Panc1 (cell line): ENCODE data around the gene MTHFD1L. TPM values are rescaled to one million over a fixed set of nuclear protein-coding genes. Genes with fewer than 3 reads are reported as not detected.
A peak's percentile ranks its signal among the peaks of the same experiment; 100 is the strongest.

Experiments used
- ATAC-seq: fragments of 200-7000 bp; cut with Tn5 transposase; 2 replicates; pipeline ENCODE4 v1.9.1; 2020; ENCODE audit warnings: mild to moderate bottlenecking, moderate library complexity
- BruUV-seq: library from RNA; stranded (reverse); fragments of 400-500 nt; replicated peaks from 2 replicates; lab custom pipeline; 2021; lab: Mats Ljungman, UMichigan
- CTCF ChIA-PET: fragments of 300-600 bp; sonication (Branson Sonifier 250); formaldehyde crosslinking; loops from one replicate; lab custom pipeline; 2022; ENCODE audit warnings: antibody characterized with exemption; lab: Charles Lee
- POLR2A ChIA-PET: fragments of 300-600 bp; sonication (Branson Sonifier 250); formaldehyde crosslinking; loops from one replicate; lab custom pipeline; 2022; ENCODE audit warnings: antibody characterized with exemption; lab: Charles Lee
- DNase-seq: peaks from one replicate; pipeline ENCODE4 v3.0.0-alpha.2; 2010; ENCODE audit warnings: low read depth, low spot score
- H3K27ac ChIP-seq: 2 replicates; pipeline ENCODE4 v1.5.1; 2011; ENCODE audit warnings: mild to moderate bottlenecking, low read length, inconsistent platforms
- H3K27me3 ChIP-seq: fragments of 200-500 bp; sonication (Bioruptor generic); 2 replicates; pipeline ENCODE4 v1.6.0; 2014; ENCODE audit warnings: low read length, inconsistent platforms; ENCODE audit not compliant: control insufficient read depth, insufficient read depth
- H3K36me3 ChIP-seq: fragments of 200-500 bp; sonication (Bioruptor generic); 2 replicates; pipeline ENCODE4 v1.5.1; 2014; ENCODE audit warnings: inconsistent platforms, mild to moderate bottlenecking, low read length, moderate library complexity; ENCODE audit not compliant: control insufficient read depth, insufficient read depth
- H3K4me1 ChIP-seq: 2 replicates; pipeline ENCODE4 v1.5.1; 2011; ENCODE audit warnings: inconsistent platforms, mild to moderate bottlenecking, low read length, moderate library complexity; ENCODE audit not compliant: control insufficient read depth, insufficient read depth
- H3K4me3 ChIP-seq, 2 experiments: 2 replicates each; pipeline ENCODE4 v1.5.1; 2011 to 2012; ENCODE audit warnings: low read depth in 2 of 2, low read length in 2 of 2, mild to moderate bottlenecking in 2 of 2, inconsistent platforms in 1 of 2, moderate library complexity in 1 of 2
- H3K9me3 ChIP-seq: fragments of 200-500 bp; sonication (Bioruptor generic); 2 replicates; pipeline ENCODE4 v1.5.1; 2014; ENCODE audit warnings: low read depth, mild to moderate bottlenecking, inconsistent platforms, low read length, moderate library complexity; ENCODE audit not compliant: control insufficient read depth, insufficient read depth
- CTCF ChIP-seq: fragments of 450-650 bp; IDR thresholded peaks from 2 replicates; pipeline ENCODE4 v1.5.1; 2017; ENCODE audit warnings: mild to moderate bottlenecking
- POLR2AphosphoS5 ChIP-seq: IDR thresholded peaks from 2 replicates; pipeline ENCODE4 v1.6.1; 2012; ENCODE audit warnings: mild to moderate bottlenecking, low read depth, low read length, moderate library complexity
- SIN3A ChIP-seq: IDR thresholded peaks from 2 replicates; pipeline ENCODE4 v1.6.1; 2012; ENCODE audit warnings: low read depth, mild to moderate bottlenecking, low read length, moderate library complexity, borderline replicate concordance; ENCODE audit not compliant: insufficient read depth
- TCF7L2 ChIP-seq: IDR thresholded peaks from 2 replicates; pipeline ENCODE4 v1.6.1; 2011; ENCODE audit warnings: mild to moderate bottlenecking, low read depth, low read length, inconsistent platforms
- in situ Hi-C: cut with HindIII; loops from 2 replicates; pipeline ENCODE4 v1.10.0; 2016; ENCODE audit warnings: low sequenced_read_pairs, low pct_unique_long_range_greater_than_20kb
- intact Hi-C: fragments of 100-400 bp; cut with micrococcal nuclease; formaldehyde crosslinking; loops from one replicate; pipeline ENCODE4 v1.10.0; 2022; ENCODE audit not compliant: unreplicated experiment
- total RNA-seq: library from RNA; stranded (reverse); gene quantifications from one replicate; pipeline ENCODE4 v1.2.1, GENCODE V29; 2021; ENCODE audit not compliant: unreplicated experiment
- TF ChIP-seq, protein P1 (sequence below), 2 experiments: IDR thresholded peaks; 2 replicates each; pipeline ENCODE4 v1.6.1; 2011 to 2012; ENCODE audit warnings: low read depth in 2 of 2, control low read depth in 1 of 2, low read length in 1 of 2, mild to moderate bottlenecking in 1 of 2, moderate library complexity in 1 of 2; ENCODE audit not compliant: insufficient read depth in 1 of 2

MTHFD1L gene
- total RNA-seq, 1 experiment from 2014 or later: 76.2 TPM

GRCh38 chr6:150981669-150982068 lies 116.2 kb downstream of the MTHFD1L start:
- Histone ChIP-seq H3K9me3 (no peaks in the 10 kb centered on the region), H3K27me3 (no peaks in the 10 kb centered on the region), H3K27ac (no peak overlapping the region), H3K4me1 (no peaks in the 10 kb centered on the region), H3K4me3 (no peak overlapping the region), H3K36me3 (no peaks in the 10 kb centered on the region)
- ChIA-PET CTCF (no interaction called here), POLR2A (no interaction called here)
- intact Hi-C loops: no loop called here
- TF ChIP-seq TCF7L2: no peak
- TF ChIP-seq SIN3A: no peak
- no TSS peak for BruUV-seq
- no peak for ATAC-seq
- DNase-seq: no peak
- in situ Hi-C loops: no loop called here

DNA sequence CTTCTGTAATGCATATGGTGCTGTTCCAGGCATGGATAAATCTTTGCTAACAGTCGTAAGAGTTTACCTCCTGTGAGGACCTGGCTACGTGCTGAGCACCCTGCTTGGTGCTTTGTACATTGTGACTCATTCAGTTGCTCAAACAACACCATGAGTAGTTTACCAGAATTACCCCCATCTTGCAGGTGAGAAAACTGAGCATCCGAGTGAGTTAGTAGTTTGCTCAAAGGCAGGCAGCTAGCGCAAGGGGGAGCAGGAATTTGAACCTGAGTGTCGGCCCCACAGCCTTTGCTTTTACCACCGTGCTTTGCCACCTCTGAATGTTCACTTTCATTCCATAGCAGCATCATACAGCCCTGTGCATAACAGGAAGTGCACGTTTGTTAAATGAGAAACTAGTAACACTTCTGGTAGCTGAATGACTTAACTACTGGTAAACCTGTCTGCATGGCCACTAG lies 121.9 kb downstream of the MTHFD1L start:
- ATAC-seq (peak; percentile 89), DNase-seq (peak; percentile 66)
- BruUV-seq: no TSS peak
- CTCF ChIA-PET: no interaction called here
- intact Hi-C loops: no loop called here
- POLR2A ChIA-PET: no interaction called here
- 0 out of 2 replicates have a peak overlapping the region, but pooled peaks have one; percentile 14 for H3K27ac ChIP-seq
- H3K4me3 ChIP-seq: no peak overlapping the region
- H3K4me1 ChIP-seq: peaks cover 13% of the 10 kb centered on the region
- no peaks in the 10 kb centered on the region for H3K27me3 ChIP-seq
- 0 out of 2 replicates have a peak, but pooled peaks cover 3% of the 10 kb centered on the region for H3K36me3 ChIP-seq
- no peak for TF ChIP-seq TCF7L2
- TF ChIP-seq CTCF: no peak
- TF ChIP-seq POLR2AphosphoS5: no peak
- H3K9me3 ChIP-seq: no peaks in the 10 kb centered on the region
- in situ Hi-C loops: no loop called here

DNA sequence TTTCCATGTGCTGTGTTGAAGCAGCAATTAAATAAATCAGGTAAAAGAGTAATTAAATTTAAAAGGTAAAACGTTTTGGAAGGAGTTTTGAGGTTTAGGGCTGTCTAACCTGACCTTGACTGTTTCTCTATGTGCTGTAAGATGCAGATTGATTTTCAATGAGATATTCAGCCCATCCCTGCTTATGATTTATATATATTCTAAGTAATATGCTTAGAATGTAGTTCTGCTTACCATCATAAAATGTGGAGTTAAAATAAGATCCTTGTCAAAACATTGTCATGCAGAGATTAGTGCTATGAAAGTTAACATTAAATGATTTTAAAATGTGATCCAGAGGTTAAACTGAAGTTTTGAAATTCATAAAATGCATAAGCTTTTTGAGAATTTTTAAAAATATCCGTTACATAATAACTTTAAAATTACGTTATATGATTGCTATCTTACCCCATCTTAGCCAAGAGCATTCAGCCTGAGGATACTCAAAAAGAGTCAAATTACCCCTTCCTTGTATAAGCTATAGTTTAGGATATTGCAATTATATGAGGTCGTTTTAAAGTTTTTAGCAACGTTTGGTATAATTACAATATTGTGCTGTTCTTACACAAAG lies 122.5 kb downstream of the MTHFD1L start:
- DNase-seq (no peak), ATAC-seq (no peak)
- Histone ChIP-seq H3K27ac (0 out of 2 replicates have a peak overlapping the region, but pooled peaks have one; percentile 3), H3K36me3 (0 out of 2 replicates have a peak, but pooled peaks cover 3% of the 10 kb centered on the region), H3K27me3 (no peaks in the 10 kb centered on the region), H3K9me3 (no peaks in the 10 kb centered on the region), H3K4me3 (no peak overlapping the region), H3K4me1 (peaks cover 13% of the 10 kb centered on the region)
- intact Hi-C loops: no loop called here
- TF ChIP-seq POLR2AphosphoS5 (no peak), TCF7L2 (no peak), SIN3A (no peak), CTCF (no peak)
- TF ChIP-seq, protein P1, sequence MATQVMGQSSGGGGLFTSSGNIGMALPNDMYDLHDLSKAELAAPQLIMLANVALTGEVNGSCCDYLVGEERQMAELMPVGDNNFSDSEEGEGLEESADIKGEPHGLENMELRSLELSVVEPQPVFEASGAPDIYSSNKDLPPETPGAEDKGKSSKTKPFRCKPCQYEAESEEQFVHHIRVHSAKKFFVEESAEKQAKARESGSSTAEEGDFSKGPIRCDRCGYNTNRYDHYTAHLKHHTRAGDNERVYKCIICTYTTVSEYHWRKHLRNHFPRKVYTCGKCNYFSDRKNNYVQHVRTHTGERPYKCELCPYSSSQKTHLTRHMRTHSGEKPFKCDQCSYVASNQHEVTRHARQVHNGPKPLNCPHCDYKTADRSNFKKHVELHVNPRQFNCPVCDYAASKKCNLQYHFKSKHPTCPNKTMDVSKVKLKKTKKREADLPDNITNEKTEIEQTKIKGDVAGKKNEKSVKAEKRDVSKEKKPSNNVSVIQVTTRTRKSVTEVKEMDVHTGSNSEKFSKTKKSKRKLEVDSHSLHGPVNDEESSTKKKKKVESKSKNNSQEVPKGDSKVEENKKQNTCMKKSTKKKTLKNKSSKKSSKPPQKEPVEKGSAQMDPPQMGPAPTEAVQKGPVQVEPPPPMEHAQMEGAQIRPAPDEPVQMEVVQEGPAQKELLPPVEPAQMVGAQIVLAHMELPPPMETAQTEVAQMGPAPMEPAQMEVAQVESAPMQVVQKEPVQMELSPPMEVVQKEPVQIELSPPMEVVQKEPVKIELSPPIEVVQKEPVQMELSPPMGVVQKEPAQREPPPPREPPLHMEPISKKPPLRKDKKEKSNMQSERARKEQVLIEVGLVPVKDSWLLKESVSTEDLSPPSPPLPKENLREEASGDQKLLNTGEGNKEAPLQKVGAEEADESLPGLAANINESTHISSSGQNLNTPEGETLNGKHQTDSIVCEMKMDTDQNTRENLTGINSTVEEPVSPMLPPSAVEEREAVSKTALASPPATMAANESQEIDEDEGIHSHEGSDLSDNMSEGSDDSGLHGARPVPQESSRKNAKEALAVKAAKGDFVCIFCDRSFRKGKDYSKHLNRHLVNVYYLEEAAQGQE (IDR thresholded peaks at IDR 0.05; ENCODE audit: insufficient read depth in 1 of 2, low read depth in 2 of 2, low read length in 1 of 2): no peak
- BruUV-seq: no TSS peak
- ChIA-PET CTCF (no interaction called here), POLR2A (no interaction called here)
- in situ Hi-C loops: no loop called here
